Measurements from ENCODE around the gene CHCHD4. TPM values are rescaled to one million over a fixed set of nuclear protein-coding genes. Genes with fewer than 3 reads are reported as not detected.

Gene CHCHD4
- total RNA-seq, 2 donors from 2014 or later = 2.7 to 3.6 TPM

DNA sequence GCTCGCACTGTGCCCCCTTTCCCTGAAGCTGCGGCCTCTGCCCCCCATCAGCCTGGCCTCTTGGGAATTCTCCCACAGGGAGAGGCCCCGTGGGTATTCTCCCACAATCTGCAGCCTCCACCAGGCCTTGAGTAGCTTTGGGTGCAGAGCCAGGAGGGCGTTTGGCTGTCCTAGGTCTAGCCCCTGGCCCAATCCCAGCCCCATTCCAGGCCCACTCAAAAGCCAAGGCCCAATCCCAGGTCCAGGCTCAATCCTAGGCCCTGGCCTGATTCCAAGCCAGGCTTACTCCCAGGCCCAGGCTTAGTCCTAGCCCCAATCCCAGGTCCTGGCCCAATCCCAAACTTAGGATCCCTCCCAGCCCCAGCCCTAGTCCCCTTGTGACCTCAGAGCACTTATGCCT, 59.8 kb downstream of the CHCHD4 start:
- Mint-ChIP-seq H3K27me3 (peaks cover 22% of the 10 kb centered on the region), H3K4me1 (no peaks in the 10 kb centered on the region), H3K27ac (no peak overlapping the region), H3K4me3 (no peak overlapping the region), H3K36me3 (ENCODE audit: low read depth) (no peaks in the 10 kb centered on the region)
- no peak for DNase-seq
- no peaks in the 10 kb centered on the region for H3K9me3 ChIP-seq (ENCODE audit: control insufficient read depth, low read length, poor library complexity, severe bottlenecking)
- ATAC-seq = no peak

DNA sequence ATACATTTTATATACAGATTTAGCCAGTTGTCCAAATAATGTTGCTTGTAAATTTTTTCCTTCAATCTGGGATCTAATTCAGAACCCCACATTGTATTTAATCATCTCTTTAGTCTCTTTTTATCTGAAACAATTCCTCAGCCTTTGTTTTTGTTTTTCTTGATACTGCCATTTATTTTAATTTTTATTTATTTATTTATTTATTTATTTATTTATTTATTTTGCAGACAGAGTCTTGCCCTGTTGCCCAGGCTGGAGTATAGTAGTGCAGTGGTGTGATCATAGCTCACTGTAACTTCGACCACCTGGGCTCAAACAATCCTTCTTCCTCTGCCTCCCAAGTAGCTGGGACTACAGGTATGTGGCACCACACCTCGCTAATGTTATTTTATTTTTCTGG, 61.5 kb downstream of the CHCHD4 start:
- H3K4me3 Mint-ChIP-seq = no peak overlapping the region
- ATAC-seq (no peak), DNase-seq (no peak)
- H3K9me3 ChIP-seq (ENCODE audit: control insufficient read depth, low read length, poor library complexity, severe bottlenecking) = no peaks in the 10 kb centered on the region
- H3K36me3 Mint-ChIP-seq (ENCODE audit: low read depth) = no peaks in the 10 kb centered on the region
- no peaks in the 10 kb centered on the region for H3K4me1 Mint-ChIP-seq
- peaks cover 13% of the 10 kb centered on the region for H3K27me3 Mint-ChIP-seq
- no peak overlapping the region for H3K27ac Mint-ChIP-seq

Other genes with a start within 250 kb of the CHCHD4 start
- gene WNT7A, start 244.8 kb downstream of the CHCHD4 start, total RNA-seq = 10 to 100 TPM; 10.1 to 14.5 TPM
- gene TMEM43, start 182 bp upstream of the CHCHD4 start, total RNA-seq = 10 to 100 TPM; 45.6 to 51.4 TPM
- 10 to 100 TPM; 65.0 to 76.4 TPM for gene XPC, start 53.7 kb upstream of the CHCHD4 start, total RNA-seq
- gene LSM3, start 53.9 kb upstream of the CHCHD4 start, total RNA-seq = 1 to 10 TPM; 5.5 to 6.3 TPM

All from T-helper 17 cell (primary cell).